Measurements from ENCODE around the gene DEPDC5.

DNA sequence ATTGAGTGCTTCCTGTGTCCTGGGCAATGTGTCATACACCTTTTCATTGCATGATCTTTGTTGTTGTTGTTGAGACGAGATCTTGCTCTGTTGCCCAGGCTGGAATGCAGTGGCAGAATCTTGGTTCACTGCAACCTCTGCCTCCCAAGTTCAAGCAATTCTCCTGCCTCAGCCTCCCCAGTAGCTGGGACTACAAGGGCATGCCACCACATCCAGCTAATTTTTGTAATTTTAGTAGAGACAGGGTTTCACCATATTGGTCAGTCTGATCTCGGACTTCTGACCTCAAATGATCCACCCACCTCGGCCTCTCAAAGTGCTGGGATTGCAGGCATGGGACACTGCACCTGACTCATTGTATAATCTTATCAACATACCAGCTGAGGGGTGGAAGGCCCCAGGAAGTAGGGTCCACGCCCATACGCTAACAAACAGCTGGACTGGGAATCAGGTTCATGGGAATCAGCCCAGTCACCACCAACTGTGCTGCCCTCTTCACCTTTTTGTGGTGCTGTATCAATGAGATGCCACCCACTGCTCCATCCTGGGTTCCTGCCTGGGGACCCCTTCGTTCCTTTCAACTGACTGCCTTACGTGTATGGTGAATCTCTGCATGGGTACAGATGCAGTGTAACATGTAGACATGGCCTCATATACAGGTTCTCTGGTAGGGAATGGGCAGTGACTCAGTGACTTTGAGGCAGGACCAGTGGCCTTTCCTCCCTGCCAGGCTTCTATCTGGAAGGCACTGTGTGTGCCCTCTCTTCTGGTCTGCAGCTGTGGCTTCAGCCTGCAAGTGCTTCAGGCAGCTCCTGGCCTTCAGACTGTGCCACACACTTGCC lies 158.0 kb downstream of the DEPDC5 start:
- no peak for TF ChIP-seq SUZ12 (IDR thresholded peaks at IDR 0.05; ENCODE audit: extremely low read depth, insufficient read depth, insufficient read length)
- TF ChIP-seq ZNF274 (IDR thresholded peaks at IDR 0.05; ENCODE audit: low read depth, low read length), result no peak
- TF ChIP-seq YY1 (IDR thresholded peaks at IDR 0.05; ENCODE audit: insufficient read depth, insufficient read length), result no peak

Data from NT2/D1 (cell line).